T-cell (primary cell): ENCODE results near the gene CPSF4L. TPM values are rescaled to one million over a fixed set of nuclear protein-coding genes. Genes with fewer than 3 reads are reported as not detected.

ENCODE experiments used
- ATAC-seq, 4 experiments: fragments of 200-7000 bp in 3 of 4; fragments of 150-1000 bp in 1 of 4; cut with Tn5 transposase; replicated peaks in 1 of 4; 1 replicate in 3 of 4; 2 replicates in 1 of 4; pipeline ENCODE4 v1.10.0; 2021; ENCODE audit warnings: moderate library complexity in 3 of 4, mild to moderate bottlenecking in 2 of 4, moderate number of reproducible peaks in 1 of 4
- CTCF ChIA-PET, 2 donors: fragments of 300-600 bp; sonication (Branson Sonifier 250); formaldehyde crosslinking; loops; one replicate each; lab custom pipeline; 2022; ENCODE audit warnings: antibody characterized with exemption in 2 of 2; lab: Charles Lee
- POLR2A ChIA-PET, 2 donors: fragments of 300-600 bp; sonication (Branson Sonifier 250); formaldehyde crosslinking; loops; one replicate each; lab custom pipeline; 2022; ENCODE audit warnings: antibody characterized with exemption in 2 of 2; lab: Charles Lee
- DNase-seq, 35 experiments: peaks; one replicate each; pipeline versions ENCODE4 v3.0.0 to v3.0.0-alpha.2; 2013 to 2023
- H3K27ac ChIP-seq: one replicate; pipeline ENCODE4 v1.5.1; 2013; ENCODE audit warnings: low read length
- H3K27me3 ChIP-seq, 2 experiments: replicated peaks in 1 of 2; 1 replicate in 1 of 2; 2 replicates in 1 of 2; pipeline versions ENCODE4 v1.6.1 to v1.7.0; 2013; ENCODE audit warnings: low read length in 1 of 2, mixed read lengths in 1 of 2; ENCODE audit not compliant: control insufficient read depth in 2 of 2, insufficient read depth in 2 of 2; ENCODE audit errors: extremely low read depth in 1 of 2
- H3K36me3 ChIP-seq, 2 donors: 1 replicate in 1 of 2; 2 replicates in 1 of 2; pipeline versions ENCODE4 v1.6.1 to v1.7.0; 2013; ENCODE audit warnings: low read length in 1 of 2; ENCODE audit not compliant: control insufficient read depth in 2 of 2, insufficient read depth in 1 of 2; ENCODE audit errors: extremely low read depth in 1 of 2
- H3K4me1 ChIP-seq, 2 experiments: 1 replicate in 1 of 2; 2 replicates in 1 of 2; pipeline versions ENCODE4 v1.6.1 to v1.7.0; 2013; ENCODE audit warnings: low read length in 2 of 2, mixed read lengths in 1 of 2; ENCODE audit not compliant: insufficient read depth in 2 of 2, control insufficient read depth in 1 of 2; ENCODE audit errors: extremely low read depth in 1 of 2
- H3K4me3 ChIP-seq, 2 donors: 1 replicate in 1 of 2; 2 replicates in 1 of 2; pipeline versions ENCODE4 v1.5.1 to v1.7.0; 2013; ENCODE audit warnings: mild to moderate bottlenecking in 2 of 2, low read length in 1 of 2, moderate library complexity in 1 of 2; ENCODE audit not compliant: control insufficient read depth in 1 of 2; ENCODE audit errors: extremely low read depth in 1 of 2
- H3K9me3 ChIP-seq: 2 replicates; pipeline ENCODE4 v1.7.0; 2013
- H3K27ac Mint-ChIP-seq, 2 donors: one replicate each; pipeline ENCODE4 v1.8.0; 2020 to 2021; ENCODE audit warnings: mild to moderate bottlenecking in 2 of 2, mixed read lengths in 2 of 2
- H3K27me3 Mint-ChIP-seq, 2 donors: one replicate each; pipeline ENCODE4 v1.8.0; 2021 to 2022; ENCODE audit warnings: mixed read lengths in 2 of 2
- H3K36me3 Mint-ChIP-seq: one replicate; pipeline ENCODE4 v1.8.0; 2021; ENCODE audit warnings: mixed read lengths
- H3K4me1 Mint-ChIP-seq, 3 donors: one replicate each; pipeline ENCODE4 v1.8.0; 2020 to 2022; ENCODE audit warnings: mixed read lengths in 3 of 3, mild to moderate bottlenecking in 1 of 3
- H3K4me3 Mint-ChIP-seq, 3 donors: one replicate each; pipeline ENCODE4 v1.8.0; 2020 to 2022; ENCODE audit warnings: mild to moderate bottlenecking in 3 of 3, mixed read lengths in 3 of 3, moderate library complexity in 3 of 3
- H3K9me3 Mint-ChIP-seq, 3 donors: one replicate each; pipeline ENCODE4 v1.8.0; 2020 to 2022; ENCODE audit warnings: mixed read lengths in 3 of 3
- WGBS: methylation state at CpG from one replicate; pipeline ENCODE4 v1.1.5; 2013; ENCODE audit warnings: missing lambda C conversion rate; ENCODE audit not compliant: insufficient coverage; 5-methylcytosine and 5-hydroxymethylcytosine counted together
- total RNA-seq, 35 experiments: library from RNA in 6 of 35; stranded (reverse) in 6 of 35; fragments of 120-200 nt in 1 of 35; gene quantifications; one replicate each; pipeline versions ENCODE4 v1.2.1 to v1.2.4 and lab custom pipeline; 2013 to 2026

Gene CPSF4L
- total RNA-seq, 5 donors from 2014 or later (not counting 1 experiment from before 2014, with no cell fraction given): not detected

GRCh38 chr17:73290399-73291259 lies 28.9 kb upstream of the CPSF4L start:
- H3K27ac Mint-ChIP-seq: no peak overlapping the region
- H3K4me3 Mint-ChIP-seq: no peak overlapping the region
- POLR2A ChIA-PET: no interaction called here
- H3K36me3 ChIP-seq: no peaks in the 10 kb centered on the region
- DNase-seq (no peak), ATAC-seq (no peak)
- no peak overlapping the region for H3K4me3 ChIP-seq
- H3K4me1 Mint-ChIP-seq: peaks cover 13 to 19% (median 15%) of the 10 kb centered on the region in 3 donors
- H3K9me3 ChIP-seq: no peaks in the 10 kb centered on the region
- no peaks in the 10 kb centered on the region for H3K9me3 Mint-ChIP-seq
- peaks cover 0 to 17% of the 10 kb centered on the region in 2 donors for H3K27me3 Mint-ChIP-seq
- H3K36me3 Mint-ChIP-seq: no peaks in the 10 kb centered on the region
- CTCF ChIA-PET: no interaction called here
- no peak overlapping the region for H3K27ac ChIP-seq
- WGBS: 48% methylated on average over 11 of the region's 16 CpGs
- peaks cover 0 to 21% of the 10 kb centered on the region in 2 experiments for H3K27me3 ChIP-seq
- peaks cover 0 to 11% of the 10 kb centered on the region in 2 experiments for H3K4me1 ChIP-seq

- Histone ChIP-seq H3K36me3 (no peaks in the 10 kb centered on the region), H3K9me3 (no peaks in the 10 kb centered on the region), H3K27me3 (peaks cover 0 to 17% of the 10 kb centered on the region in 2 experiments), H3K4me1 (peaks cover 0 to 11% of the 10 kb centered on the region in 2 experiments), H3K4me3 (no peak overlapping the region), H3K27ac (no peak overlapping the region)
- peaks cover 0 to 17% of the 10 kb centered on the region in 2 donors for H3K27me3 Mint-ChIP-seq
- ChIA-PET POLR2A (no interaction called here), CTCF (no interaction called here)
- H3K36me3 Mint-ChIP-seq: no peaks in the 10 kb centered on the region
- no peak overlapping the region for H3K4me3 Mint-ChIP-seq
- H3K9me3 Mint-ChIP-seq: no peaks in the 10 kb centered on the region
- H3K27ac Mint-ChIP-seq: no peak overlapping the region
- 93% methylated on average over 3 of the region's 7 CpGs for WGBS
- ATAC-seq (no peak), DNase-seq (no peak)
- peaks cover 13 to 19% (median 15%) of the 10 kb centered on the region in 3 donors for H3K4me1 Mint-ChIP-seq
Measured at GRCh38 chr17:73289549-73290254, 28.0 kb upstream of the CPSF4L start.

GRCh38 chr17:73288534-73289302 lies 27.0 kb upstream of the CPSF4L start:
- POLR2A ChIA-PET: no interaction called here

GRCh38 chr17:73286863-73287296 lies 25.2 kb upstream of the CPSF4L start:
- WGBS: 70% methylated on average over 5 of the region's 8 CpGs
- H3K27ac ChIP-seq: no peak overlapping the region
- Mint-ChIP-seq H3K4me3 (no peak overlapping the region), H3K27ac (no peak overlapping the region), H3K4me1 (peaks cover 13 to 19% (median 15%) of the 10 kb centered on the region in 3 donors), H3K36me3 (no peaks in the 10 kb centered on the region), H3K9me3 (no peaks in the 10 kb centered on the region), H3K27me3 (peaks cover 0 to 17% of the 10 kb centered on the region in 2 donors)
- no peaks in the 10 kb centered on the region for H3K9me3 ChIP-seq
- DNase-seq (no peak), ATAC-seq (no peak)
- CTCF ChIA-PET: no interaction called here
- no peak overlapping the region for H3K4me3 ChIP-seq
- H3K27me3 ChIP-seq: peaks cover 0 to 22% of the 10 kb centered on the region in 2 experiments
- POLR2A ChIA-PET: no interaction called here
- H3K4me1 ChIP-seq: peaks cover 0 to 11% of the 10 kb centered on the region in 2 experiments
- H3K36me3 ChIP-seq: no peaks in the 10 kb centered on the region

More at GRCh38 chr17:73288534-73289302, 27.0 kb upstream of the CPSF4L start:
- Histone ChIP-seq H3K27ac (no peak overlapping the region), H3K4me3 (no peak overlapping the region), H3K27me3 (peaks cover 0 to 17% of the 10 kb centered on the region in 2 experiments), H3K9me3 (no peaks in the 10 kb centered on the region), H3K36me3 (no peaks in the 10 kb centered on the region), H3K4me1 (peaks cover 0 to 11% of the 10 kb centered on the region in 2 experiments)
- H3K9me3 Mint-ChIP-seq: no peaks in the 10 kb centered on the region
- H3K27me3 Mint-ChIP-seq: peaks cover 0 to 17% of the 10 kb centered on the region in 2 donors
- H3K27ac Mint-ChIP-seq: no peak overlapping the region
- CTCF ChIA-PET: no interaction called here
- no peaks in the 10 kb centered on the region for H3K36me3 Mint-ChIP-seq
- ATAC-seq (no peak), DNase-seq (no peak)
- peaks cover 13 to 19% (median 15%) of the 10 kb centered on the region in 3 donors for H3K4me1 Mint-ChIP-seq
- WGBS: 81% methylated on average over 14 of the region's 19 CpGs
- H3K4me3 Mint-ChIP-seq: no peak overlapping the region

- Mint-ChIP-seq H3K36me3 (no peaks in the 10 kb centered on the region), H3K27me3 (peaks cover 0 to 17% of the 10 kb centered on the region in 2 donors), H3K9me3 (no peaks in the 10 kb centered on the region), H3K27ac (no peak overlapping the region), H3K4me1 (peaks cover 11 to 17% (median 13%) of the 10 kb centered on the region in 3 donors), H3K4me3 (no peak overlapping the region)
- POLR2A ChIA-PET: no interaction called here
- WGBS: 91% methylated on average over 48 of the region's 52 CpGs
- DNase-seq: no peak
- no peak for ATAC-seq
- H3K36me3 ChIP-seq: no peaks in the 10 kb centered on the region
- peaks cover 0 to 24% of the 10 kb centered on the region in 2 experiments for H3K27me3 ChIP-seq
- H3K27ac ChIP-seq: no peak overlapping the region
- CTCF ChIA-PET: no interaction called here
- no peaks in the 10 kb centered on the region for H3K9me3 ChIP-seq
- H3K4me3 ChIP-seq: no peak overlapping the region
- peaks cover 0 to 8% of the 10 kb centered on the region in 2 experiments for H3K4me1 ChIP-seq
Measured at GRCh38 chr17:73285916-73286862, 24.5 kb upstream of the CPSF4L start.
